Activated CD8-positive, alpha-beta memory T cell treated with anti-CD3 and anti-CD28 coated beads, Interleukin-2, amount 50 U/mL, for 4 hours (primary cell): ENCODE results near the gene RNF123.

ENCODE experiments used
- DNase-seq: peaks from one replicate; pipeline ENCODE4 v3.0.0-alpha.2; 2020

Gene RNF123

GRCh38 chr3:49659756-49660155 lies 29.6 kb upstream of the RNF123 start:
- no peak for DNase-seq

- DNase-seq, result no peak
Observed at GRCh38 chr3:49661281-49661680, 28.1 kb upstream of the RNF123 start.

DNA sequence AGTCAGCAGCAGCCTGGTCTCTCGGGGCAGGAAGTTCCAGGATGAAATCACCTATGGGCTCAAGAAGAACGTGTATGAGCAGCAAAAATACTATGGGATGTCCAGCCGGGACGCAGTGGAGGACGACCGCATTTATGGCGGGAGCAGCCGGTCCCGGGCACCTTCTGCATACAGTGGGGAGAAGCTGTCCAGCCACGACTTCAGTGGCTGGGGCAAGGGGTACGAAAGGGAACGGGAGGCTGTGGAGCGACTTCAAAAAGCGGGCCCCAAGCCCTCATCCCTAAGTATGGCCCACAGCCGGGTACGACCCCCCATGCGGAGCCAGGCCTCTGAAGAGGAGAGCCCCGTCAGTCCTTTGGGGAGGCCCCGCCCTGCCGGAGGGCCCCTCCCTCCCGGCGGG lies 27.3 kb upstream of the RNF123 start:
- no peak for DNase-seq

DNA sequence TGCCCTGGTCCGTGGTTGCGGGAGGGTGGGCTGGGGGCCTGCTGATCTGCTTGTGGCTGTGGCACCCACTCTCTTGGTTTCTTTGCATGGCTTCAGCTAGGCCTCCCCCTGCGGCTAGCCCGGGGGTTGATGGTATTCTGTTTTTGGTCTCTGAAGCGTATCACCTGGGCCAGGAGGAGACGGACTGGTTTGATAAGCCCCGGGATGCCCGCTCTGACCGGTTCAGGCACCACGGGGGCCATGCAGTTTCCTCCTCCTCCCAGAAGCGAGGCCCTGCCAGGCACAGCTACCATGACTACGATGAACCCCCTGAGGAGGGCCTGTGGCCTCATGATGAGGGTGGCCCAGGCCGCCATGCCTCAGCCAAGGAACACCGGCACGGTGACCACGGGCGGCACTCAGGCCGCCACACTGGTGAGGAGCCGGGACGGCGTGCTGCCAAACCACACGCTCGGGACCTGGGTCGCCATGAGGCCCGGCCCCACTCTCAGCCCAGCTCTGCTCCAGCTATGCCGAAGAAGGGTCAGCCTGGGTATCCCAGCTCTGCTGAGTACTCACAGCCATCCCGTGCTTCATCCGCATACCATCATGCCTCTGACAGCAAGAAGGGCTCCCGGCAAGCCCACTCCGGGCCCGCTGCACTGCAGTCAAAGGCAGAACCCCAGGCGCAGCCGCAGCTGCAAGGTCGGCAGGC lies 26.5 kb upstream of the RNF123 start:
- DNase-seq, result no peak

DNA sequence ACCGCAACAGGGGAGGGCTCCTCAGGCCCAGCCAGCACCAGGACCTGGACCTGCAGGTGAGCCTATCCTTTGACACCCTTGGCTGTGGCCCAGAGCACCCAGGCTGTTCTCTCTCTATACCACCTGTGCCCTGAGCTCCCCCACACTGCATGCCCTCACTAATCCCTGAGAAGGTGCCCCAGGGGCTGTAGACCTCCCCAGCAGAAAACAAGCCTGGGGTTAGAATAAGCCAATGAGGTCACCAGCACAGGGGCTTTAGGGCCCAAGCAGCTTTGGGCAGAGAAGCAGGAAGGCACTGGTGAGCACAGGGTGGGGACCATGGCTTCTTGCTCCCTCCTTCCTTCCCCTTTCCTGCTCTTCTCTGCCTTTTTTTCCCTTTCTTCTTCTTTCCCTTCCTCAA lies 25.5 kb upstream of the RNF123 start:
- no peak for DNase-seq

GRCh38 chr3:49664300-49664699 lies 25.1 kb upstream of the RNF123 start:
- no peak for DNase-seq

DNA sequence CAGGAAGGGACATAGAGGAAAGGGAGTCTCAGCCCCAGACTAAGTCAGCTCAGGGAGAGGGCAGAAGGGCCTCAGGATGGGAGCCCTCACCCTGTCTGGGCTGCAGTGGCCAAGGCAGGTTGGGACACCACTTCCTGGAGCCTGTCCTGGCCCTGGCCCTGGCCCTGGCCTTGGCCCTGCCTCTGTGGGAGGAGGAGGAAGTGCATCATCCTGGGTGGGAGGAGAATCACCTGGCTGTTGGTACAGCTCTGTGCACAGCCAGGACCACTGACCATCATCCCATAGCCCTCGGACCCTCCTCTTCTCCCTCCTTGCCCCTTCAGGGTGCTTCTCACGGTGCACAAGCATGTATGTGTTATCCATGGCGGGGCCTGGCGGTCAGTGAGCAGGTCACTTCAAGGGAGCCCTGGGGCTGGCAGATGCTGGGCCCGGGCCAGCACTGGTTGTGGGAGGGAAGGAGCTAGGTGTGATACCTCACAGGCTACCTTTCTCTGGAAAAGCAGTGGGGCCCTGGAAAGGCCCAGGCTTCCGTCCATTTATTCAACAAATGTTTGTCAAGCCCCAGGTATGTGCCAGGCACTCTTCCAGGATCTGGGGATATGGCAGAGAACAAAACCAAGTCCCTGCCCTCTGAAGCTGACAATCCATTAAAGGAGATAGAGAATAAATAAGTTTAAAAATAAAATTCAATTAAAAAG lies 23.4 kb upstream of the RNF123 start:
- no peak for DNase-seq

GRCh38 chr3:49666592-49666991 lies 22.8 kb upstream of the RNF123 start:
- DNase-seq, result no peak

DNA sequence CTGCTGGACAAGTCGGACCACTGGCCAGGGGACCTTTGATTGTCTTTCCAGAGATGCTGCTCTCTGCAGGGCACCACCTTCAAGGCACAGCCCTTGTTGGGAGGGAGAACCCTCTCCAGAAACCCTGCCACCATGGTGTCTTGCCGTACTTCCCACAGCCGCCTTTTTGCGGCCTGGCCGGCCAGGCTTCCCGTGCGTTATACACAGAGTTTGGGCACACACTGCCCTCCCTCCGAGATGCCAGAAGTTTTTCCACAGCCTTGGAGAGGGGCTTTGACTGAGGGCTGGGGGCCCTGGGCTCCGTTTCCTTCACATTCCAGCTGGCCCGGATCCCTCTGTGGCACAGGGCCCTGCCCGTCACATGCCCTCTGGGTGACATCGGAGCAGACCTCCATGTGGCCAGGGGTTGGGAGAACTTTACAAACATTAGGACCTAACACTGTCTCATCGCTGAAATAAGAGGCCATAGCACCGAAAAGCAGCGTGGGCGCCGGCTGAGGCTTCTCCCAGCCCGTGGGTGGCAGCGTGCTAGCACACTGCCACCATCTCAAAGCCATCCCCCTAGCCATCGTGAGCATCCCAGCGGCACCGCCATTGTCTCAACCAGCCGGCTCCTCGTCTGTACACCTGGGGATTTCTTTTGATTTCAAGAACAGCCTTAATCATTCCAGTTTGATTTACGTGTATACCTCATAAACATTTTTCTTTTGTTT lies 21.5 kb upstream of the RNF123 start:
- no peak for DNase-seq

DNA sequence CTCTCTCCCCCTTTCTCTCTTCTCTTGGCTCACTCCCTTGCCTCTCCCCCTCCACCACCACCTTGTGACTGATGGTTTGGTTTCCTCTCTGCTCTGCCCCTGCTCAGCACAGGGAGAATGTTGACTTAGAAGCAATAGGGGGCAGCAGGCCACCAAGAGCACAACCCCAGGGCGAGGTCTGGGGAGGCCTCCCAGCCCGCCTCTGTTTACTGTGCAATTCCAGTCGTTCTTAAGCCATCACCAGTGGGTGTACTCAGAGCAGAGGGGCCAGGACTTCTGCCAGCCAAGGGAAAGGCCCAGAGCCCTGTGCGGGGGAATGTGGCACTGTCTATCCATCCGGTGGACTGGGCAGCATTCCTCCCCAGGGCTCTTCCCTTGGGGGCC lies 21.0 kb upstream of the RNF123 start:
- no peak for DNase-seq

- no peak for DNase-seq
Observed at GRCh38 chr3:49668861-49669260, 20.5 kb upstream of the RNF123 start.

DNA sequence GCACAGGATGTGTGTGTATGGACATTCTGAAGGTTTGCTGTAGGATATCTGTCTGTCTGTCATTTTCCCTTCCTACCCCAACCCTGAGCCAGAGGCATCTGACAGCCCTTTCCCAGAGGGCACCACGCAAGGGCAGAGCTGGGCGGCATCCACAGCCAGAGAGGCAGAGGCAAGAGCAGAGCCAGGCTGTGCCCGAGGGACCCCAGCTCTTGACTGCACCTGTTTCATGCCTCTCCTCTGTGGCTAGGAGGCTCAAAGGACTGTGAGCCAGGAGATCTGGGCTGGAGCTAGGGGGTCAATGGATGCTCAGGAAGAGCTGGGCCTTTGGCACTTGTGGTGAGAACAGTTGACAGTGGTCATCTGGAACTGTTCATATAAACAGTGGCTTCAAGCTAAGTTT lies 20.0 kb upstream of the RNF123 start:
- DNase-seq, result no peak

GRCh38 chr3:49670940-49671290 lies 18.4 kb upstream of the RNF123 start:
- DNase-seq, result no peak

- DNase-seq, result peak; percentile 74
Observed at GRCh38 chr3:49671291-49672288, 17.8 kb upstream of the RNF123 start.

- no peak for DNase-seq
Observed at GRCh38 chr3:49673121-49673714, 16.1 kb upstream of the RNF123 start.

GRCh38 chr3:49673715-49674496 lies 15.5 kb upstream of the RNF123 start, which contains the start of gene APEH:
Gene APEH (plus strand): TSS chr3:49674351. CDS start chr3:49674402, 51 bp downstream.
- DNase-seq, result peak; percentile 97

GRCh38 chr3:49674497-49674983 lies 14.8 kb upstream of the RNF123 start:
- peak; percentile 37 for DNase-seq

DNA sequence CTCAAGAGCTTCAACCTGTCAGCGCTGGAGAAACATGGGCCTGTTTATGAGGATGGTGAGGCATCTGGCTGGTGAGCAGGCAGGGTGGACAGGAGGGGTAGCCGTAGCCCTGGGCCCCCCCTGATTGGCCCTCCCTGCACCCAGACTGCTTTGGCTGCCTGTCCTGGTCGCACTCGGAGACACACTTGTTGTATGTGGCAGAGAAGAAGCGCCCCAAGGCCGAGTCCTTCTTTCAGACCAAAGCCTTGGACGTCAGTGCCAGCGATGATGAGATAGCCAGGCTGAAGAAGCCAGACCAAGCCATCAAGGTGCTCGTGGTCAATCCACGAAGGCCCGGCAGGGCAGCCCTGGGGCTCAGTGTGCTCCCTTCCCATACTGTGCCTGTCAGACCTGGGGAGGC lies 13.4 kb upstream of the RNF123 start:
- DNase-seq, result no peak

DNA sequence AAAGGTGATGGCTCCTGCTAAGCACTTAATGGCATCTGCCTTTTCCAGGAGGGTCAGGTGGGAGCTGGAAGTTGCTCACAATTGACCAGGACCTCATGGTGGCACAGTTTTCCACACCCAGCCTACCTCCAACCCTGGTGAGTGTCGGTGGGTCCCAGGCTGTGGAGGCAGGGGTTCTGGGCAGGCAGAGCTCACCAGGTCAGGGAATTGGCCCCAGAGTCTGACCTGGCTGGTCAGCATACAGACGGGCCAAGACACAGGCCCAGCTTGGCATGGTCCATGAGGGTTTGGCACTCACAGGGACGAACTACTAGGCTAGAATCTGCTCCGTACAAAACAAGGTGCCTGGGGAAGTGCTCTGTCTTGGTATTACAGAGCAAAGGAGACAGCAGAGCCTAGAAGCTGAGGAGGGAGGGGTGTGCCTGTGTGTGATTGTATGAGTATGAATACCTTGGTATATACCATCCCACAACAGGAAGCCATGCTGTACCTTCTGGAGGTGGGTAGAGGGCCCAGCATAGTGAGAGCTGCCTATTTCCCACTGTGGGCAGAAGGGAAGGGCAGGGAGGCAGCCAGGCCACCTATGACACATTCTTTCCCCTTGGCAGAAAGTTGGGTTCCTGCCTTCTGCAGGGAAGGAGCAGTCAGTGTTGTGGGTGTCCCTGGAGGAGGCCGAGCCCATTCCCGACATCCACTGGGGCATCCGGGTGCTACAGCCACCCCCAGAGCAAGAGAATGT lies 8.7 kb upstream of the RNF123 start:
- DNase-seq, result no peak

DNA sequence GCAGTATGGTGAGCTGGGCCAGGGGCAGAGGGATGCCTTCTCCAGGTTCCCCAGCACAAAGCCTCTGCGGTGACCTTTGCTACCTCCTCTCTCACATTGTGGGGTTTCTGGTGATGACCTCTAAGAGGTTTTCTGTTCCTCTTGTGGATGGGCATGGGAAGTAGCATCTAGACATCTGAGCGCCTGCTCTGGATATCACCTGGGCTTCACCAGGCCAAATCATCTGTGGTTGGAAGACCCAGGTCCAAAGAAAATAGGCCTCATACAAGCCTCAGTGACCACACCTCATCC lies 8.2 kb upstream of the RNF123 start:
- DNase-seq, result no peak

DNA sequence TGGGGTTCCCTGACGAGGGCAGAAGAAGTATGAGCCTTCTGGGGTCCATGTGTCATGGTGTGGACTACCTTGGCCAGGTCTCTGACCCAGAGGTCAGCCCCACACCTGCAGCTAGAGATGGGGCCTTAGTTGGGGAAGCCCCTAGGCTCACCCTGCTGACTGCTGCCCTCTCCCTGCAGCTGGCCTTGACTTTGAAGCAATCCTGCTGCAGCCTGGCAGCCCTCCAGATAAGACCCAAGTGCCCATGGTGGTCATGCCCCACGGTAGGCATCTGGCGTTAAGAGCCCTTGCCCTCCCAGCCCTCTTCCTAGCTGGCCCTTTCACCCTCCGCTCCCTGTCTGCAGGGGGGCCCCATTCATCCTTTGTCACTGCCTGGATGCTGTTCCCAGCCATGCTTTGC lies 7.8 kb upstream of the RNF123 start:
- DNase-seq, result no peak
